HG02588 (cell line): ENCODE data around the gene DNTT.

Experiments
- ATAC-seq: cut with Tn5 transposase; IDR thresholded peaks from one replicate; pipeline ENCODE4 v1.9.1; 2021; ENCODE audit warnings: mild to moderate bottlenecking, moderate library complexity; ENCODE audit not compliant: unreplicated experiment

Gene DNTT

GRCh38 chr10:96339956-96340904 lies 36.0 kb downstream of the DNTT start:
- ATAC-seq = no peak

- no peak for ATAC-seq
Observed at GRCh38 chr10:96341219-96342182, 37.3 kb downstream of the DNTT start.

DNA sequence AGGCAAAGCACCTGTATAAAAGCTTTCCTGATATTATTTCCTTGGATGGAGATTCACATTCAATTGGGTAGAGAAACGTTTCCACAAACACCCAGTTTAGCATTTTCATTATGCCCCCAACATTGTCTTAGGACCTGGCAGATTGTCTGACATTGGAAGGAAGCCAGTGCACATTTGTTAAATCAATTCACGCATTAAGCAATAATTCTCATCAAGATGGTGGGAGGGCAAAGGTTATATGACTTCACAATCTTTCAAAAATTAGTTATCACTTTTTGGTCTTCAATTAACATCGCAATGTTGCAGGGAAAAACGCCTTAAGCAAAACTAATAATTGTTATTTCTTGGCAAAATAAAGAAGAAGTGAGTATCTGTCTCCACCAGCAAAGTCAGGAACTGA lies 38.2 kb downstream of the DNTT start:
- no peak for ATAC-seq

DNA sequence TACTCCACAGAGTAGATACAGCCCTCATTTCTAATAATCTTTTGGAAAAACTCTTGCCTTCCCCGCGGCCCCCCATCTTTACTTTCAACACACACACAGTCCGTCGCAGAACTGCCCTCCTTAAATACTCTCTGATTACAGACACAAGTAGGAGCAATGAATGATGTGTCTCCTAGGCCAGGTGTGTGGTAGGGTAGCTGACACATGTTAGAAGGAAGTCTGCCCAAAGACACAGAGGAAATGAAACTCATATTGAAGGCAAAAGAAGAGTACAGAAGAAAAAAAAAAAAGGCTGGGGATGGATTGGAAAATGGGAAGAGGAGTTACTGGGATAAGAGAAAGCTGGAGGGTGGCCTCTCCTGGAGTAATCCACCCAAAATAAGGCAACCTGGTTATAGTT lies 39.9 kb downstream of the DNTT start:
- no peak for ATAC-seq

DNA sequence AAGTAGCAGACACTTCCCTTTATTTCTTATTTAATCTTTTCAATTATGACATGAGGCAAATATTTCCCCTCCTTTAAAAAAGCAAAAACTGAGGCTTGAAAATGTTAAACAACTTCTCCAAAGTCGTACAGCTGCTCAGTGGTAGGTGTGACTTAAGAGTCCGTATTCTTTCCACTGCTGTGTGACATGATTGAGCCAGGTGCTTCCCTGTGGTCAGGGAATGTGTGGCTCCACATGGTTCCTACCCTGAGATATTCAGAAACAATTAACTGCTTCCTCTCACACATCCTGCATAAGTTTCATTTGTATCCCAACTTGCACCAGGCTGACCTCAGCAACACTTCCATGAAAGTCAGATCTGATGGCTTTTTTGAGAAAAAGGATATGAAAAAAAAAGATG lies 41.0 kb downstream of the DNTT start:
- ATAC-seq = no peak

GRCh38 chr10:96346295-96346694 lies 42.1 kb downstream of the DNTT start:
- ATAC-seq = no peak

DNA sequence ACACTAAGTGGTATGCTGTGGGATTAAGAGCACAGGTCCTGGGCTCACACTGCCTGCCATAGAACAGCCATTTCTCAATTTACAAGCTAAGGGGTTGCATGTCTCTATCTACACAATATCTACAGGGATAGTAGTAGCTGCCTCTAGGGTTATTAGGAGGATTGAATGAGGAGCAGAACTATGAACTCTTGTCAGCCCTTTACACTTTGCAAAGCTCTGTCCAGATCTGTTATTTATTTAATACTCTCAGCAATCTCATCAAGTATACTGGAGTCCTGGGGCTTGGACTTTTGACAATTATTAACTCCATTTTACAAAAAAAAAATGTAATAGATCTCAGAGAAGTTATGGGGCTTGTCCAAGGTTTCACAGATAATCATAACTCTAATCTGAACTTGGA lies 47.8 kb downstream of the DNTT start:
- ATAC-seq = no peak

GRCh38 chr10:96352582-96352981 lies 48.3 kb downstream of the DNTT start:
- ATAC-seq = no peak

DNA sequence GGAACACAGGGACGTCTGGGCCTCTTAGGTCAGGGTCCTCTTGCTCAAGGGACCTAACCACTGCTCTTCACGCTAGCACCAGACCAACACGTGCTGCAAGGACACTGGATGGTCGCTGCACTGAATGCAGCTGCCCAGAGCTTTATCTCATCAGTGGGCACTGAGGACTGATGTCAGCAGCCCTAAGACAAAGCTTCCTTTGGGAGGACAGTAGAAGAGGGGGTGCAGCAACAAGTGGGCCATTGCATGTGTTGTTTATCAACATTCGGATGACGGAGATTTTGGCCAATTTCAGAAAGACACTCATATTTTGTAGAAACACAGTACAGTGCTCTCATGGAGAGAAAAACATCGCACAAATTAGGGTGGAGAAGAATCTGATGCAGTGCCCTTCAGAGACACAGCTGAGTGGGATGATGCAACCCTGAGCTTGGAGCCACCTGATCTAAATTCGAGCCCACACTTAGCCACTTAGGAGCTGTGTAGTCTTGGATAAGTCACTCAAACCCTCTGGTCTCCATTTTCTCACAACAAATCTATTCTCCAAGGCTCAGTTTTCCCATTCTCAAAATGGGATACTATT lies 52.9 kb downstream of the DNTT start:
- ATAC-seq = no peak

DNA sequence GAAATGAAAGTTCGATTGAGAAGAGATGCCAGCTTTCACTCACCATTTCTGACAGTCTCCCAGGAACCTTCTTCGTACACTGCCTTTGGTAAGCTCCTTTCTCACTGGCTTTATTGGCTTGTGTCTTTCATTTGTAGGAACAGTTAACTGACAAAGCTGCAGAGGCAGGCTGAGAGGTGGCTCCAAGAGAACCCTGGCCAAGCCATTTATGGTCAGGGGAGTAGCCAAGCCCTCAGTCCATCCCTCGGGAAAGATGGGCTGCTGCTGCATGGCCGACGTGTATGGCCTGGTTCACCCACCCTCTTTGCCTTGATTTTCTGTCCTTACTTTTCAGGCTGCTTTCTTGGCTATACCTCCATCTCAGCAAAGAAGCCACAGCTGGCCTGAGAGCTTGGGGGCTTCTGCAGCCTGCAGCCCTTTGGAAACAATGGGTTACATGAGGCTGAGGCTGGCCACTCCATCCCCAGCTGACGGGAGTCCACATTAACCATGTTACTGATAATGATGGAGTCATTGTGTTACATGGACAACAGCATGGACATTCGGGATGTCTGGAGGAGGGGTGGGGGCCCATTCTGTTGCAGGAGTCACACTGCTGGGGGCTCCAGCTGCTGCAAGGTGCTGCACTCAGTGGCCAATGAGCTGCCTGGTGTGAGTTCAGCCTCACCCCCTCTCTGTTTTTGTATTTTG lies 54.8 kb downstream of the DNTT start, which contains the start of gene OPALIN:
TSS of gene OPALIN (minus strand) at position 152 of the 690 bp plus-strand sequence. CDS start at position 46, 106 bp downstream.
- no peak for ATAC-seq

- ATAC-seq = no peak
Observed at GRCh38 chr10:96359616-96360015, 55.4 kb downstream of the DNTT start.

- ATAC-seq = no peak
Observed at GRCh38 chr10:96360331-96360730, 56.1 kb downstream of the DNTT start.

GRCh38 chr10:96360766-96361165 lies 56.5 kb downstream of the DNTT start:
- ATAC-seq = no peak

DNA sequence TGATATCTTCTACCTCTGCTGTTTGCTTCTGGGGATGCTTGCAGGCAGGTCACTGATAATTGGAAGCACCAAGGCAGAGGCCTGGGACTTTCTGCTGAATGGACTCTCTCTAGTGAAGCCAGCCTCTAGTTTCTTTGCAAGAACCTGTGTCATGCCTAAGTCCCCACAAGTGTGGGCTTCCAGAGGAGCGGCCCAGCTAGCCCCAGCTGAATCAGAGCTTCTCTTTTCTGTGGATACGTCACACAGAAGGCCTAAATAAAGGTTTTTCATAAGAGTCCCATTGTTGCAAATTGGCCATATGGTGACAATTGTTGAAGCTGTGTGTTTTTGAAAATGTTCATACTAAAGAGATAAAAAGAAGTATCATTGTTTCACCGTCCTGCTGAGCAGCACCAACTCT lies 61.3 kb downstream of the DNTT start:
- ATAC-seq = no peak

DNA sequence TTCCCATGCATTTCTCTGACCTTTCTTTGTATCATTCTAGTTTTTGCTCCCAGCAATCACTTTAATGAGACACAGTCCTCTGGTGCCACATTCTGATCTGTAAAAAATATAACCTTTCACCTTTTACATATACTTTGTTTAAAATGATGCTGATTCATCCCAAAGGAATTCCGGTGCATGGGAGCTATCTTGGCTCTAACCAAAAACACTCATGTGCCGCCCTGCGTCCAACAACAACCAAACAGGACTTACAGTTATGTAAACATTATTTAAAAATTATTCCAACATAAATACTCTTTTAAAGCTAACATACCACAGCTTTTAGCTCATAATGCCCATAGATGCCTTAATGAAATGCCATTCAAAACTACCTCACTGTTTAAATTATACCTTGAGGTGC lies 62.3 kb downstream of the DNTT start:
- no peak for ATAC-seq

DNA sequence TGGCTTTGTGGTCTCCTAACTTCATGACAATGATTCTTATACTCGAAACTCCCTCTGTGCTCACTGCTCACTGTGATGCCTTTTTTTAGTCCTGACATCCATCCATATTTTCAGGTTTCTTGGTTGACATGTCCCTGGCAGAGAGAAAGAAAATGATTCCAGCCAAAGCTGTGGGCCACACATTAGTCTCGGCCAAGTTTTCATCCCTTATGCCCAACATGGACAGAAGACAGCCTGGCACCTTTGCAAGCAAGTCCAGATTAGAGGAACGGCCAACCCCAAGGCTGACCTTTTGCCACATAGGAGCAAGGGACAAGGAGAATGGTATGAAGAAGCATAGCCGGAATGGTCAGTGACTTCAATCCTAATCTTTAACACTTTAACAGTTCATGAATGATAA lies 63.2 kb downstream of the DNTT start:
- no peak for ATAC-seq

DNA sequence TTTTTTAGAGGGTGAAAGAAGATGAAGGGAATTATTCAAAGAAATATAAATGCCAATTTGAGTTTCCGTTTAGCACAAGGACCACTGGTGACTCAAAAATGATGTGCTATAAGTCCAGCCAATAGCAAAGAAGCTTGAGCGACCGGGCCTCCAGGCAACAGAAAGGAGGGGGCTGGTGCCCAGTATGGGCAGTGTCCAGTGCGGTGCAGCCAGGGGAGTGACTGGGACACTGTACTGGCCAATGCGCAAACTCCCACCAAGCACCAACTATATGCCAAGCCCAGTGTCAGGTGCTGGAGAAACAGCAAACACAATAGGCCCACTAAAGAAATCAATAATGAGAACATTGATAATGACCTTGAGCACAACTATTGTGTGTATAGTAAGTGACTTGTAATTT lies 64.7 kb downstream of the DNTT start:
- no peak for ATAC-seq

- ATAC-seq = no peak
Observed at GRCh38 chr10:96369890-96370583, 65.8 kb downstream of the DNTT start.

DNA sequence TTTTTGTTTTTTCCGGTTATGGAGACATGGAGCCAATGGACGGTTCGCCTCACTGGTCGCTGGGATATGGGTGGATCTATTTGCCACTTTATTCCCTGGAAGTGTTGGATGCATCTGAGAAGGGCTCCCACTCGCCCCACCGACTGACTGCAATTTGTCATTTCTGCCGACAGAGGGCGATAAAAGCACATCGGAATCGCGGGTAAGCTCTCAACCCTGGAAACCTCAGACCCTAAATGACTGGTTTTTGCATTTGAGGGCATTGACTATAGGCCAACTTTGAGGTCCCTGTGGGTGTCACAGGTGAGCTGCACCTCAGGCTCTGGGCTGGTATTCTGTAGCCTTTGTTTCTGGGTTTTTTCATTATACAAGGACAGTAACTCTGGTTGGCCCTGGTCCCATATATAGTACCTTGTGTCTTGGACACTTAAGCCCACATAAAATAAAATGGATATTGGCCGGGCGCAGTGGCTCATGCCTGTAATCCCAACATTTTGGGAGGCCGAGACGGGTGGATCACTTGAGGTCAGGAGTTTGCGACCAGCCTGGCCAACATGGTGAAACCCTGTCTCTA lies 66.4 kb downstream of the DNTT start:
- ATAC-seq = no peak

DNA sequence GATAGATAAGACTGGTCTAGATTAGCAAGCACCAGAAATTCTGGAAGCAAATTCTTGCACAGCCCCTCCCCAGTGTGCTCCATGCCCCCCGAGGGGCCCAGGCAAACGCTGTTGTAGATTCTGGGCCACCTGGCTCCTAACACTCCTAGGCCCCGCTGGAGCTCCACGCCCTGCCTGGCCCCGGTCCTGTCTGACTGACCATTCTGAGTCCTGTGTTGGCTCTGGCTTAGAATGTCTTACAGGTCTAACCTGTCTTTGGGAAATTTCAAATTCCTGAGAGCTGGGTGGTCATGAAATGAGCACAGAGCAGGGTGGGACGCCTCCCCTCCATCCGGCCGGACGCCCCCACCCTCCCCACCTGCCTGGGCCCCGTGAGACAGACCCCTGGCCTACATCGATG lies 67.1 kb downstream of the DNTT start:
- ATAC-seq = no peak
